ENCODE results near the gene CACNA1C.

Gene CACNA1C

GRCh38 chr12:2284321-2284813, 231.6 kb downstream of the CACNA1C start:
- peak; percentile 97 for DNase-seq

- peak; percentile 88 for DNase-seq
These were observed 232.1 kb downstream of the CACNA1C start for GRCh38 chr12:2284857-2285256.

GRCh38 chr12:2285462-2285861, 232.7 kb downstream of the CACNA1C start:
- DNase-seq: no peak

- no peak for DNase-seq
These were observed 233.3 kb downstream of the CACNA1C start for GRCh38 chr12:2286047-2286446.

- DNase-seq: peak; percentile 89
These were observed 233.8 kb downstream of the CACNA1C start for GRCh38 chr12:2286461-2287131.

GRCh38 chr12:2287151-2287550, 234.4 kb downstream of the CACNA1C start:
- peak; percentile 61 for DNase-seq

GRCh38 chr12:2287589-2287988, 234.8 kb downstream of the CACNA1C start:
- no peak for DNase-seq

GRCh38 chr12:2288001-2288400, 235.2 kb downstream of the CACNA1C start:
- peak; percentile 74 for DNase-seq

- no peak for DNase-seq
These were observed 235.7 kb downstream of the CACNA1C start for GRCh38 chr12:2288471-2288870.

GRCh38 chr12:2288875-2289274, 236.1 kb downstream of the CACNA1C start:
- no peak for DNase-seq

- no peak for DNase-seq
These were observed 236.7 kb downstream of the CACNA1C start for GRCh38 chr12:2289525-2289924.

GRCh38 chr12:2290091-2290490, 237.3 kb downstream of the CACNA1C start:
- no peak for DNase-seq

- DNase-seq: peak; percentile 79
These were observed 237.8 kb downstream of the CACNA1C start for GRCh38 chr12:2290516-2291065.

- peak; percentile 40 for DNase-seq
These were observed 238.5 kb downstream of the CACNA1C start for GRCh38 chr12:2291182-2291832.

GRCh38 chr12:2291947-2292346, 239.2 kb downstream of the CACNA1C start:
- no peak for DNase-seq

- no peak for DNase-seq
These were observed 239.8 kb downstream of the CACNA1C start for GRCh38 chr12:2292560-2292959.

GRCh38 chr12:2294651-2295475, 242.1 kb downstream of the CACNA1C start:
- peak; percentile 56 for DNase-seq

- peak; percentile 90 for DNase-seq
These were observed 243.2 kb downstream of the CACNA1C start for GRCh38 chr12:2295941-2296461.

GRCh38 chr12:2297004-2297403, 244.2 kb downstream of the CACNA1C start:
- DNase-seq: no peak

- no peak for DNase-seq
These were observed 244.9 kb downstream of the CACNA1C start for GRCh38 chr12:2297658-2298057.

- DNase-seq: no peak
These were observed 245.9 kb downstream of the CACNA1C start for GRCh38 chr12:2298556-2299200.

GRCh38 chr12:2299206-2299605, 246.4 kb downstream of the CACNA1C start:
- DNase-seq: no peak
